Cerebellar nuclear complex (tissue), 1 donor: Measurements from ENCODE around the gene SV2B.
"Not testable (repeated sequence)": the region's sequence is repeated elsewhere in the genome, so short reads cannot be mapped to it uniquely, and the experiment has no call there.

Experiments
- DNase-seq, 2 experiments: peaks; one replicate each; lab custom pipeline; 2025; lab: John Stamatoyannopoulos, UW

The SV2B gene

DNA sequence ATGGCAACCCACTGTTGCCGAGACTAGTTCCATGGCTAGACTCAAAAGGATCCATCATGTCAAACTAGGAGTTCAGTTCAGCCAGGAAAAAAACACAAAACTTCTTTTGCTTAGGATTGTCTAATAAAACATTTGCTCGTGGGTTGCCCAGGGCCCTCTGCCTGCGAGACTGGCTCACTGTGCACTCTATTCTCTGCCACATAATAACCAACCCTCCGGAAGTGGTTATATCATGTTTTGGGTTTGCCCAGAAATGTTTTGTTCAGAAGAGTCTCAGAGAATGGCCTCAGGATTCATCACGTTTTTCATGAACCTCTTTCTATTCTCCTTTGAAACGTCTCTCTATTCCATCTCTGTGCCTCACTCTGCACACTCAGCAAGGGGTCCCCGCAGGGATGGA is 216.1 kb downstream of the SV2B start:
- no peak for DNase-seq

DNA sequence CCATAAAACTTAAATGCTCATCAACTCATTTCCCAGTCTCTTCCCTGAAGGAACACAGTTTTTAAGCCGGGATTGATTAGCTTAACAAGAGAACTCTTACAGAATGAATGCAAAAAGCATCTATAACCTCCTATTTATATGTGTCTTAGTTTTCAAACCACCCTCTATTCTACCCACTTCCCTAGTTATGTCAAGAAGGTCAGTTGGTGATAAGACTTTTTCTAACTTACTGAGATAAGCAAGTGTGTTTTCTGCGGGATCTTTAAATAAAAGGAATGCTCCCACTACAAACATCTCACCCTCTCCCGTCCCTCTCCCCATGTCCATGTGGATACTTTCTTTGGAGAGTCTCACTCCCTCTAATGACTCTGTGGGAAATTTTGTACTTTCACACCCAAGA is 218.5 kb downstream of the SV2B start:
- DNase-seq, result no peak

DNA sequence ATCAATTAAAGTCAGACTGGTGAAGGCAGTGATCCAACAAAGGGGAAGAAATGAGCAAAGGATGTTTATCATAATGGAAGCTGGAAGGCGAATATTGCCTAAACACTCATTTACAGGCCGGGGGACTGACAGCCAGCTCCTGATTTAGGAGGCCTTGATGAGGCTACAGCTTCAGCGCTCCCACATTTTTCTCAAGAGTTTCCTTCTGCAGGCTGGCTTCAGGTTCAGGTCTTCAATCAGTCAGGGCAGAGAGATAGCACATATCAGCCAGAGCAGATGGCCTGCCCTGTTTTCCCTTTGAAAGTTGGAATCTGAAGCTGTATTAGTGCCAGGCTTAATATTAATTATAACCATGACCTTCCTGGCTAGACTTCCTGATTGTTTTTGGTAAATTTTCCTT is 218.9 kb downstream of the SV2B start:
- DNase-seq, result peak in 1 of 2 experiments; percentile 17

DNA sequence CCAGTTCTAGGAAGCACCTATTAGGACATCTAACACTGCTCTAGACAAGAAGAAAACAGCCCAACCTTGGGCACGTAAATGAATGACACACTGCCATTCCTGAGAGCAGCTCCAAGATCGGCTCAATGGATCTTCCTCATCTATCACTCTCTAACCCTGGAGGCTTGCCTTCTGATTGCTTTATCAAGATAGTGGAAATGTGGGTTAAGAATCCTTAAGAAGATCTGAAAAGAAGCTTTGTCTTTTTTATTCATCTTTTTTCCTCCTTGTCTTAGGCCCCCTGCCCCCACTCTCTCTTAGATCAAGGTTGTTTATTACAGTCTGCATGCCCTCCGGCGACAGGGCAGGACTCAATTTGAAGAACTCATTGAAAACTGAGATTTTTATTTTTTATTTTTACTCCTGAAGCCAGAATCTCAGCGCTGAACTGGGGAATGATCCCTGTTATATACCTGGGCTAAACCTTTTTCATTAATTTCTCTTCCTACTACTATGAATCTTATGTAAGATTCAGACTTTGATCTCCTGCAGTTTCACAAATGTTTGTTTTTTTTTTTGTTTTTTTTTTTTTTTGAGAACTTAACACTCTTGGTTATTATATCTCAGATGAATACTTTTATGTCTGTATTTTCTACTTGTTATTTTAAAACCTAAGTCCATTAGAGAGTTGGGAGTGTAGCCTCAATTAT is 219.5 kb downstream of the SV2B start:
- DNase-seq, result no peak

DNA sequence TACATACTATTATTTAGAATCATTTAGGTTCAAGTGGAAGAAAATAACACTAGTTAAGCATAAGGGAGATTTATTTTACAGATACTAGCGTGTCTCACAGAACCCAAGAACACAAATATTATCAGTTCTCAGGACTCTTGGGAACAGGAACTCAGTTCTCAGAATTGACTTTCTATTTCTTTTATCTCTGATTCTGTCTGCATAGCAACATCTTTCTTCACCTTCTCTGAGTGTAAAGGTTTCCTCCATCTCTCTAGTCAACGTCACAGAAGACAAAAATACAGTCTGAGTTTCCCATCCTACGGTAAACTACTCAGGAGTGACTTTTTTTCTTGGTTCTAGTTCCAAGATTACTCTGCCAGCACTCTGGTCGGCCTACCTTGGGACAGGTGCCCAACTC is 220.0 kb downstream of the SV2B start:
- no peak for DNase-seq

DNA sequence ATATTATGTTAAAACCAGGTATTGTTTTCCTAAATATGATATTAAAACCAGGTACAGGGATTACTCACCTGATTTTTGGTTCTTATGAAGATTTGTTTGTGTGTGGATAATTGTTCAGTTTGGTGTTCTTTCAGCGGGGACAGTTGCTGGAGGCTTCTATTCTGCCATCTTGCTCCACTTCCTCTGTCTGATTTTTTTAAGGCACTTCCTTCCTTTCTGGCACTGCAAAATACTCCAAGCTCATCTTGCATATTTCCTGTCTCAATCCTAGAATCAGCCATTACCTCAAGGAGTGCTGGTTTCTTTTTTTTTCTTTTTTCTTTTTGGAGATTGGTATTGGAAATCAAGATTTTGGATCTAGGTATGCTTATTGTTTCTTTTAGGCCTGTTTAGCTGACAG is 229.9 kb downstream of the SV2B start:
- DNase-seq, result no peak

DNA sequence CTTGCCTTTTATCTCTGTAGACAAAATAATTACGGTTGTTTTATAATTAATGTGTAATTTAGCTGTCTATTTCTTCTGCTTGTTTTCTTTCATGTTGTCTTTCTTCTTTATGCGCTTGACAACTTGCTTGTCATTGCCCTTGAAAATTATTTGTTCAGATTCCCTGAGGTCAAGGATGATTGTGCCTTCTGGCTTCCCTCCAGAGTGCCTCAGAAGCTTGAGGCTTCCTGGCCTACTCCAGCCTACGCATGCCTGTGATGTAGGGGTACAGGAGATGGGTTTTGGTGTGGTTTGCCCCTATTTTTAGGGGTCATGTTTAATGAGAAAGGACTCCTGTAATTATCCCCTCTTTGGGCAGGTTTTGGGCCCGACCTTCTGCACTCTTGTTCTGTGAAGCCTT is 231.5 kb downstream of the SV2B start:
- no peak for DNase-seq

DNA sequence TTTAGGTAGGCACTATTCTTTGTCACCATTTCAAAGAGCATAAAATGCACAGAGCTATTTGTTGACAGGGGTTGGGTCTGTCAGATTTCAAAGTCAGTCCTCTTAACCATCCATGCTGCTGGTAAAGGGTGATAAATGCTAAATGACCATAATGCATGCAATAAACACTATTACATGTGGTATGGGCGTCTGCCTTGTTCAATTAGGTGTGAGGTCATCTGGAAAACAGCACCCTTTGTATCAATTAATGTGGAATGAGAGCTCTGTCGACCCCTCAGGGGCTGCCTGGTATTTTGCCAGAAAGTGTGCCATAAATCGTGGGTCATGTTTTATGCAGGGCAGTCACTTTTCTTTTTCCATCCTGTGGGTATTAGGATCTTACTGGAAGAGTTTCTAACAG is 235.6 kb downstream of the SV2B start:
- no peak for DNase-seq

DNA sequence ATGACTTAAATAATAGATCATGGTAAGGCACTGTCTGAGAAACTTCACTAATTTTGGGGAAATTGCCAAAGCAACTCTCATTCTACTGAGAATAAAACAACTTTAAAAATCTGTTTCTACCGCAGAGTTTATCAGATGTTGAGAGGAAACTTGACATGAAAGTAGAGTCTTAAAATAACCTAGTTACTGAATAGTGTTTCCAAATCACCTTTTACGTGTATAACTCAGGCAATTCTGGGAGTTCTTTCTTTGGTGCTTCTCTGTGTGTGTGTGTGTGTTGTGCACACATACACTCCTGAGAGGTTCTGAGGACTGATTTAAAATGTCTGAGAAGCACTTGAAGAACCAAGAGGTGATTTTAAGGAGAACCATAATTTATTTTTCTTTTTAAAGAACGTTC is 236.6 kb downstream of the SV2B start:
- DNase-seq, result no peak

DNA sequence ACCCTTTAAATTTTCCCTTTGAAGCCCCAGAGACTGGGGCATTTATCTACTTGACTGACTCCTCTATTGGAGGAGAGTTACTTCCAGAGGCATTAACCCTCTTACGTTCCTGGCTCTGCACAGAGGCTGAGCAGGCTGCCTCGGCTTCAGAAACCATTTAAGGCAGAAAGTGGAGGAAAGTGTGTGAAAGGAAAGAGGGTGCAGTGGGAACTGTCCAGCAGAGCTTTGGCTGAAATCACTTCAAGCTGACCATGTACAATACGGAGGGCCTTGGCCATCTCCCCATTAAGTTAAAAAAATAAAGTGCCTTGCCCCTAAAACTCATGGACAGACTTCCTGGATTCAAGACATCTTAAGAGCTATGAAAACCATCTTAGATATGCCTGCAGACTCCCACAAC is 238.7 kb downstream of the SV2B start:
- no peak for DNase-seq

DNA sequence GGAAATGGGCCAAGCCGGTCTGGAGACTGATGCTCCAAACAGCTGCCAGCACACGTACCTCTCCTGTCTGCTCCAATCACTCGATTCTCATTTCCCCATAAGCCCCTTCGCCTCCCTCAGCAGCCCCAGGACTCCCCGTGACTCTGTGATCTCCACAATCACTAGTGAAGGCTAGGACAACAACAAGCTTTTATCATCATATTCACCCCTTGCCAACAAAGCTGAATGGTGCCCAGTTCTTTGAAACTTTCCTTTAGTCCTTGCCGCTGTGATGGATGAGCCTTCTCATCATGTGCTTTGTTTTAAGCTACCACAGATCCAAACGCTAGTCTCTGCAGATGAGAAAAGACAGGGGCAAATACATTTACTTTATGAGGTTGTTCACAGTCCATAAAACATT is 242.0 kb downstream of the SV2B start:
- DNase-seq, result no peak

DNA sequence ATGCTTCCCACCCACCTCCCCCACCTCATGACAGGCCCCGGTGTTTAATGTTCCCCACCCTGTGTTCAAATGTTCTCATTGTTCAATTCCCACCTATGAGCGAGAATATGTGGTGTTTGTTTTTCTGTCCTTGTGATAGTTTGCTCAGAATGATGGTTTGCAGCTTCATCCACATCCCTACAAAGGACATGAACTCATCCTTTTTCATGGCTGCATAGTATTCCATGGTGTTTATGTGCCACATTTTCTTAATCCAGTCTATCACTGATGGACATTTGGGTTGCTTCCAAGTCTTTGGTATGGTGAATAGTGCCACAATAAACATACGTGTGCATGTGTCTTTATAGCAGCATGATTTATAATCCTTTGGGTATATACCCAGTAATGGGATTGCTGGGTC is 244.9 kb downstream of the SV2B start:
- not testable (repeated sequence) for DNase-seq

DNA sequence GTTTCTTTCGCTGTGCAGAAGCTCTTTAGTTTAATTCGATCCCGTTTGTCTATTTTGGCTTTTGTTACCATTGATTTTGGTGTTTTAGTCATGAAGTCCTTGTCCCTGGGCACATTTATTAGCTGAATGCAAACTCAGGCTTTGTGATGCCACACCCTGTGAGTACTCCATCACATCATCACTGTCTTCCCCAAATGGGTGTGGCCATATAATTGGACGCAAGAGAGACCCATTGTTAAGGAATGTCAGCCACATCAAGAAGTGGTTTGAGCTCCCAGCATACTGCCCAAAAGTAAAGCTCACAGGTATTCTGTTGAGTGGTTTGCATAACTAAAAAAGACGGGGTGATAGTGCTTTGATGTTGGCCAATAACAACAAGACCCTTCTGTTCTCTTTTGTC is 245.7 kb downstream of the SV2B start:
- no peak for DNase-seq

DNA sequence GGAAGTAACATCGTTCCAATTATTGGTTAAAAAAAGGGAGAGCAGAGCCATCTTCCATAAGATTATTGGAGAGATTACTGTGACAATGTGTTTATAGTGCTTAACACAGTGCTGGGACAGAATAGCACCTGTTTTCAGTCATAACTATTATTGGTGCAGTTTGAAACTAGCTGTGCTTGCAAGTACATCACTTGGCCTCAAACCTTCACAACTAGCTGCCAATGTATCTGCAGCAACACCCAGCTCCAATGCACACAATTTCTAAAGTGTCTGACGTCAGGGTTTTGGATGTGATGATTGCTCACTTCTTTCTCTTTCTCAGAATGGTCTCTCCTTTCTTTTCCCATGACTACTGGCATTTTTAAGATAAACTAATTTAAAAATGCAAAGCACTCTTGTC is 246.2 kb downstream of the SV2B start:
- DNase-seq, result no peak

DNA sequence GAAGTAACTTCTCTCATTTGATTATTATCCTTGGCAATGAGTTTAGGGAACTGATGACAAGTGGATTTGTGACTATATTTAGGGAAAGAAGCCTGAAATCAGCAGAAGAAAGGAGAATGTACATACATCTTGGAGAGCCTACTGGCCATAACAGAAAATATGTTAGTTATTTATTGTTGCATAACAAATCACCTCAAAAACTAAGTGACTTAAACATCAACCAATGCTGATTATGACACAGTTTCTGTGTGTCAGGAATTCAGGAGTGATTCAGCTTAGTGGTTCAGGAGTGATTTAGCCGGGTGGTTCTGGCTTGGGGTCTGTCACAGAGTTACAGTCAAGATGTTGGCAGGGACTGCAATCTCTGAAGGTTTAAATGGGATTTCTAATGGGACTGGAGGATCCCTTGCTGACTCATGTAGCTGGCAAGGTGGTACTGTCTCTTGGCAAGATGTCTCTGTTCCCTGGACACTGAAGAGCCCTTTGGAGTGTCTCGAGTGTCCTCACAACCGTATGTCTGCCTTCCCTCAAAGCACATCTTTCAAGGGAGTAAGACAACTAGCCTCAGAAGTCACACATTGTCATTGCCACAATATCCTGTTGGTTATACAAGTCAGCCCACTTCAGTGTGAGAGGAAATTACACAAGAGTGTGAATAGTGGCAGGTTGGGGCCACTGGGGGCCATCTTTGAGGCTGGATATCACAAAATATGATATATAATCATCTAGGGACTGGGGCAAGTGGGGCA is 248.9 kb downstream of the SV2B start:
- DNase-seq, result no peak
